Cardiac muscle cell (in vitro differentiated cells and primary cell): Measurements from ENCODE around the gene POU3F3. TPM values are rescaled to one million over a fixed set of nuclear protein-coding genes. Genes with fewer than 3 reads are reported as not detected.

ENCODE experiments used
- DNase-seq, 2 donors: peaks; one replicate each; pipeline versions ENCODE4 v3.0.0 to v3.0.0-alpha.2; 2010 to 2017; ENCODE audit warnings: low read depth in 1 of 2, low spot score in 1 of 2
- H3K27ac ChIP-seq: fragments of 200-600 bp; sonication (generic); 2 replicates; pipeline ENCODE4 v1.5.1; 2016
- H3K27me3 ChIP-seq: fragments of 200-600 bp; sonication (generic); 2 replicates; pipeline ENCODE4 v1.6.0; 2016; ENCODE audit warnings: control low read depth
- H3K36me3 ChIP-seq: fragments of 200-600 bp; sonication (generic); 2 replicates; pipeline ENCODE4 v1.5.1; 2016; ENCODE audit warnings: control low read depth
- H3K4me1 ChIP-seq: fragments of 200-600 bp; sonication (generic); 2 replicates; pipeline ENCODE4 v1.8.1; 2017; ENCODE audit warnings: low read depth, mild to moderate bottlenecking, mixed run types
- H3K4me3 ChIP-seq: fragments of 200-600 bp; sonication (generic); 2 replicates; pipeline ENCODE4 v1.5.1; 2016; ENCODE audit warnings: mild to moderate bottlenecking
- H3K9me3 ChIP-seq: fragments of 200-600 bp; sonication (generic); 2 replicates; pipeline ENCODE4 v1.5.1; 2017; ENCODE audit warnings: low read depth, mild to moderate bottlenecking, control low read depth
- polyA plus RNA-seq: library from polyadenylated mRNA; unstranded; fragments of >200 nt; fragmentation: Nextera tagmentation; extraction: Ambion mirVana; gene quantifications from 2 replicates; pipeline ENCODE4 v1.2.1, GENCODE V29; 2016
- total RNA-seq: library from RNA; depleted of rRNA; stranded (reverse); fragments of >200 nt; gene quantifications from 2 replicates; pipeline ENCODE4 v1.2.3, GENCODE V29; 2016
- TF ChIP-seq, protein P1 (sequence below): IDR thresholded peaks from 2 replicates; pipeline ENCODE4 v1.5.1; 2012; ENCODE audit warnings: low read depth, mild to moderate bottlenecking, low read length

Gene POU3F3
- total and polyA plus RNA-seq, 2 experiments from 2014 or later = not detected

DNA sequence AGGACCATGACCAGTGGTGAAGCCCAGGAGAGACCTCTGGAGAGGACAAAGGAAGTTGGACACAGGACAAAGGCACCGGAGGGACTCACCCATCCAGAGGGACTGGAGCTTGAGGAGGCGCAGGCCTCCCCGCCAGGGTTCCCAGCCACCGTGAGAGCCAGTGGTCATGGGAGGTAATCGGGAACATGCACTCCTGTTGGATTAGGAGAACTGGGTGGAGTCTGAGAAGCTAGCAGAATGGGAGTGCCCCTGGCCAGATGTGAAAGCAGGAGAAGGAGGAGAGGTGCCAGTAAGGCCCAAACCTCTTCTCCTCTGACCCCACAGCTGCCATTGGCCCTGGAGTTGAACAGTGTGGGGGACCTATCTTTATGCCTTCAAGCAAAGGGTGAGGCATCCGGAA is 20.3 kb downstream of the POU3F3 start:
- H3K4me1 ChIP-seq = peaks cover 5% of the 10 kb centered on the region
- no peak for DNase-seq
- H3K27me3 ChIP-seq = peaks cover 99% of the 10 kb centered on the region
- no peaks in the 10 kb centered on the region for H3K36me3 ChIP-seq
- no peak overlapping the region for H3K4me3 ChIP-seq
- H3K9me3 ChIP-seq = no peaks in the 10 kb centered on the region
- no peak overlapping the region for H3K27ac ChIP-seq
- TF ChIP-seq, protein P1, sequence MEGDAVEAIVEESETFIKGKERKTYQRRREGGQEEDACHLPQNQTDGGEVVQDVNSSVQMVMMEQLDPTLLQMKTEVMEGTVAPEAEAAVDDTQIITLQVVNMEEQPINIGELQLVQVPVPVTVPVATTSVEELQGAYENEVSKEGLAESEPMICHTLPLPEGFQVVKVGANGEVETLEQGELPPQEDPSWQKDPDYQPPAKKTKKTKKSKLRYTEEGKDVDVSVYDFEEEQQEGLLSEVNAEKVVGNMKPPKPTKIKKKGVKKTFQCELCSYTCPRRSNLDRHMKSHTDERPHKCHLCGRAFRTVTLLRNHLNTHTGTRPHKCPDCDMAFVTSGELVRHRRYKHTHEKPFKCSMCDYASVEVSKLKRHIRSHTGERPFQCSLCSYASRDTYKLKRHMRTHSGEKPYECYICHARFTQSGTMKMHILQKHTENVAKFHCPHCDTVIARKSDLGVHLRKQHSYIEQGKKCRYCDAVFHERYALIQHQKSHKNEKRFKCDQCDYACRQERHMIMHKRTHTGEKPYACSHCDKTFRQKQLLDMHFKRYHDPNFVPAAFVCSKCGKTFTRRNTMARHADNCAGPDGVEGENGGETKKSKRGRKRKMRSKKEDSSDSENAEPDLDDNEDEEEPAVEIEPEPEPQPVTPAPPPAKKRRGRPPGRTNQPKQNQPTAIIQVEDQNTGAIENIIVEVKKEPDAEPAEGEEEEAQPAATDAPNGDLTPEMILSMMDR = no peak

DNA sequence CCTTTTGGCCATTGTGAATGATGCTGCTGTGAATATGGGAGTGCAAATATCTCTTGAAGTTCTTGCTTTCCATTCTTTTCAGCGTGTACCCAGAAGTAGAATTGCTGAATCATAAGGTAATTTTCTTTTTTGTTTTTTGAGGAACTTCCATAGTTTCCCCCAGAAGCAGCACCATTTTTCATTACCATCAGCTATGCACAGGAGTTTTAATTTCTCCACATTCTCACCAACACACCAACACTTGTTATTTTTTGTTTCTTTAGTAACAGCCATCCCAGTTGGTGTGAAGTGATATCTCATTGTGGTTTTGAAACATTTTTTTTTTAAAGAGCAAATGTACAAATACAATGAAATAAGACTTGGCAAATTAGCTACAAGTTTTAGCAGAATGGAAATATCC is 21.3 kb downstream of the POU3F3 start:
- no peak for DNase-seq
- H3K4me1 ChIP-seq = peaks cover 5% of the 10 kb centered on the region
- H3K27me3 ChIP-seq = peaks cover 99% of the 10 kb centered on the region
- H3K9me3 ChIP-seq = no peaks in the 10 kb centered on the region
- H3K4me3 ChIP-seq = no peak overlapping the region
- TF ChIP-seq, protein P1 = no peak
- no peak overlapping the region for H3K27ac ChIP-seq
- no peaks in the 10 kb centered on the region for H3K36me3 ChIP-seq

DNA sequence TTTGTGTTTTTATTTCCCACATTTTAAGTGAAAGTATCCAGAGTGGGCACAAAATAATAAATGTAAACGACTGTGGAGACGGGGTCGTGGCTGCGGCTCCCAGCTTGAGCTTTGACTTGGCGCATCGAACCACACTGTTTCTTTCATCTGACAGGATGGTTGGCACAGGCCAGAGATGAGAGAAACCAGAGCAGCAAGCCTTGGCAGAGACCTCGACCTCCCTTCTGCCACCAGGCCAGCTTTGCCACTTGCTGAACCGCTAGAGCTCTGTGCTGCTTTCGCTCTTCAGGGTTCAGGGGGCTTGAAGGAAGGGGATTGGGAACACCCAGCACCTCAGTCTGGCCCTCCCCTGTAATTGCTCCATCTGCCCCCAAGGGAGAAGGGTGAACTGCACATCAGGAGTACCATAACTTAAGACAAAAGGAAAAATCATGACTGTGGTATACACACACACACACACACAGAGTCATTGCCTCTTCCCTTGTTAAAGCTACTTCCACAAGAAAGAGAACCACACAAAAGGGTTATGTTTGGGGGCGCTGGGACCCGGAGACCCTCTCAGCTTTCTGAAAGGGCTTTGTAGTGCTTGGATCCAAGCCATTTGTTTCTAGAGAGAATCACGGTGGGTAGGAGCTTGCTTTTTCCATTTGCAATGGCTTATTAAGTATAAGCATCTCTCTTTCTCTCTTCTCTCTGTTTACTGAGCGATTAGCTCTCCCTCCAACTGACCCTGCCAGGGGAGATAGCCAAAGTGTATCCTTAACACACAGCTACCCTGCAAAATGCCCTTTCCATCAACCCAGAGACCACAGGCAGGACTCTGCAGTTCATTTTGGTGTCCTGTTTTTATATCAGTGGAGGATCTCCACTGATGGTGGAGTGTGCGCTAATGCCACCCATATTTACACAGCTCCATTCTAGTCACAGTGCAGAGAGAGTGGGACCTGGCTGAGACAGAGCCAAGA is 23.0 kb downstream of the POU3F3 start:
- TF ChIP-seq, protein P1 = no peak
- no peak overlapping the region for H3K4me3 ChIP-seq
- DNase-seq = no peak
- peaks cover 5% of the 10 kb centered on the region for H3K4me1 ChIP-seq
- peaks cover 97% of the 10 kb centered on the region for H3K27me3 ChIP-seq
- H3K9me3 ChIP-seq = no peaks in the 10 kb centered on the region
- H3K36me3 ChIP-seq = no peaks in the 10 kb centered on the region
- H3K27ac ChIP-seq = no peak overlapping the region

DNA sequence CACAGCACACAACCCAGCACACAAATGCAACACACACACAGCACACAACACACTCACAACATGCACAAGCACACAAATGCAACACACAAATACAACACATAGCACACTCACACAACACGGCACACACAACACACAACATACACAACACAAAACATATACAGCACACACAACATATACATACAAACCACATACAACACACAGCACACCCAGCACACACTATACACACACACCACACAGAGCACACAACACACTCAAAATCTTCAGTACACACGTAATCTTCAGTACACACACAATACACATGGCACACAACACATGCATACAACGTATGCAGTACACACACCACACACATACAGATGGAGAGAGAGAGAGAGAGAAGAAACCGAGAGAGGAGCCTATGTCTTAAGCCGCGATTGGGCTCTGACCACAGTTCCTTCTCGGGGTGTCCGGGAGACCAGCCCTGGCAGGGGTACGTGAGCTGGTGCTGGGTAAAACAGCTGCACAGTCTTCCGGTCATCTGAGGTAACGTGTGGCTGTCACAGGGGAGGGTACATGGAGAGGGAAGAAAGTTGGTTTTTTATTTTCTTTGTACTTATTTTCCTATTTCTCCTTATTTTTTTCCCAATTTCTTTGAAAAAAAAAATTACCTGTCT is 25.1 kb downstream of the POU3F3 start:
- TF ChIP-seq, protein P1 = no peak
- Histone ChIP-seq H3K27ac (no peak overlapping the region), H3K4me1 (no peaks in the 10 kb centered on the region), H3K36me3 (no peaks in the 10 kb centered on the region), H3K27me3 (peaks cover 95% of the 10 kb centered on the region), H3K9me3 (no peaks in the 10 kb centered on the region), H3K4me3 (no peak overlapping the region)
- no peak for DNase-seq

DNA sequence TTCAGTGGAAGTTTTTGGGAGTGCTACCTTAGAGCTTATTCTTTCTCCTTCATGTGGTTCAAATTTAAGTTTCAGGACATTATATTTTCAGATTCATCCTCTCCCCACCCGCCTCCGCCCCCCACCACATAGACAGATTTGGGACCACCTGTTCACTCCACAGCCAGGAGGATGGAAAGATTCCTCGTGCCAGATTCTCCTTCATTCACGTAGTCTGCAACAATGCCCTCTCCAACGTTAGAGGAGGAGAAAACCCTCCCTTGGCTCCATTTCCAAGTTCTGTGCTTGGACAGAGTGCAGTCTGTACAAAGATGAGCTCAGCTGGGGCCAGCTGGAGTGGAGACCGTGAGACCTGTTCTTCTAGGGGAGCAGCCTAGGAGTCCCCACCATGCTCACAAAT is 26.2 kb downstream of the POU3F3 start:
- H3K4me1 ChIP-seq = no peaks in the 10 kb centered on the region
- peaks cover 90% of the 10 kb centered on the region for H3K27me3 ChIP-seq
- H3K9me3 ChIP-seq = no peaks in the 10 kb centered on the region
- H3K27ac ChIP-seq = no peak overlapping the region
- TF ChIP-seq, protein P1 = no peak
- H3K36me3 ChIP-seq = no peaks in the 10 kb centered on the region
- DNase-seq = no peak
- no peak overlapping the region for H3K4me3 ChIP-seq
